ENCODE results near the gene ZNF610.

Gene ZNF610

DNA sequence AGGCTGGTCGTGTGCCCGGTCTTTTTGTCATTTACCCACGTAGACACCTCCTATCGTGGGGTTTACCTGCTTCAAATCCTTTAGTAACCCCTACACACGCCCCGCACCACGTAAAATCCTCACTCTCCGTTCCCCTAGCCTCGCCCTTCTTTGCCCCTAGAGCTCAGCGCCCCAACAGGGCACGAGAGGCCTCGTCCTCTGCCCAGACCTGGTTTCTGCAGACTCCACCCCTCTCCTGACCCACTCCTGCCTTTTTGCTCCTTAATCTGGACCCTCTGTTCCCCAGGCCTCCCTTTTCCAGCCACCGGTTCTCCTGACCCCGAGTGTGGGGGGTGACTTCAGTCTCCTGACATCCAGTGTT, 62.0 kb downstream of the ZNF610 start:
- no peak for DNase-seq

DNA sequence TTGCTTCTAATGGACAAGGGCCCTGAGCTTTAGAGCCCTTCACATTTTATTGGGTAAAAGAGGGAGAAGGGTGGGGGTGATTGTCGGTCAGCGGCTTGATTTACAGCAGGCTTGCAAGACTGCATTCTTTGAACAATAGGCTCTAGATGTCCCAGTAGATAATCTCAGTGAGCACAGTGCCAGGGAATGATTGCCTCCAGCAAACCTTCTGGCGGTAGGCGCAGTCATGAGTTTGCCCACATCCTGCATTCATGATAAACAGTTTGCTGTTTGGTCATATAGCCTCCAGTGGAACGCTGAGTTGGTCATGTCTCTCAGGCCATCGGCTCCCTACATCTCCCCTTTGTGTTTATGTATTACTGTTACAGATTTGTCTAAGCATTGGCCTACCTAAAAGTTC, 74.2 kb downstream of the ZNF610 start:
- DNase-seq = no peak

DNA sequence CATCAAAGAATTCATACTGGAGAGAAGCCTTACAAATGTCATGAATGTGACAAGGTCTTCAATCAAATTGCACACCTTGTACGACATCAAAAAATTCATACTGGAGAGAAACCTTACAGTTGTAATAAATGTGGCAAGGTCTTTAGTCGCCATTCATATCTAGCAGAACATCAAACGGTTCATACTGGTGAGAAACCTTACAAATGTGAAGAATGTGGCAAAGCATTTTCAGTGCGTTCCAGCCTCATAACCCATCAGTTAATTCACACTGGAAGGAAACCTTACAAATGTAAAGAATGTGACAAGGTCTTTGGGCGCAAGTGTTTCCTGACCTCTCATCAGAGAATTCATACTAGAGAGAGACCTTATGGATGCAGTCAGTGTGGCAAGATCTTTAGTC, 79.7 kb downstream of the ZNF610 start:
- DNase-seq = no peak
